ENCODE data around the gene ADAMTS9.

Gene ADAMTS9

DNA sequence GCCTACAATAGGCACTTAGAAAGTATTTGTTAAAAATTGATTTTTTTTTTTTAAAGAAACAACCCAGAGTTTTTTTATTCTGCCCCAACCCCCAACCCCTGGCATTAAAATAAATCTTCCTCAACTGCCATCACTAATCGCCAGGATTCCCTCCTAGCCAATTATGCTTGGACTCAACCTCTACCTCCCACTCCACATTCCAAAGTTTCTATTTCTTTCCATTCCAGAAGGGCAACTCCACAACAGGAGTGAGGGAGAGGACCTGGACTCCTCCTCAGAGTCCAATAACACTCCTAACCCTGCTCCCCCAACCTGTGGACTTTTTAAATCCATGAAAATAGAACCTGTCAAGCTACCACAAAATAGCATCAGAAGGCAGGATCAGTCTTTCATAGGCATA is 99.4 kb downstream of the ADAMTS9 start:
- Histone ChIP-seq H3K27ac (ENCODE audit: low read length, poor library complexity, severe bottlenecking) (no peak overlapping the region), H2BK12ac (ENCODE audit: low read length in 2 of 2) (no peak overlapping the region), H2BK5ac (ENCODE audit: low read depth, low read length, poor library complexity, severe bottlenecking) (no peak overlapping the region), H3K79me1 (replicated peaks; ENCODE audit: low read length, poor library complexity, severe bottlenecking) (no peaks in the 10 kb centered on the region), H2BK15ac (ENCODE audit: low read depth, poor library complexity, severe bottlenecking) (no peak overlapping the region), H4K8ac (ENCODE audit: low read length) (no peak overlapping the region), H3K9ac (ENCODE audit: low read length) (no peak overlapping the region), H2BK120ac (ENCODE audit: low read depth, low read length) (no peak overlapping the region), H4K91ac (ENCODE audit: low read length) (no peak overlapping the region), H2AK5ac (ENCODE audit: low read length, severe bottlenecking) (no peak overlapping the region), H3K23ac (ENCODE audit: low read length in 2 of 2) (no peak overlapping the region), H3K4me3 (ENCODE audit: insufficient read depth in 1 of 2, low read depth in 1 of 2, low read length in 2 of 2) (no peak overlapping the region), H3K18ac (ENCODE audit: low read depth in 1 of 2, low read length in 2 of 2) (no peak overlapping the region), H3K14ac (ENCODE audit: low read length in 2 of 2) (no peak overlapping the region), H3K4me1 (ENCODE audit: control insufficient read depth, insufficient read depth, low read depth, low read length) (no peaks in the 10 kb centered on the region), H3K27me3 (ENCODE audit: control insufficient read depth in 1 of 2, insufficient read depth in 1 of 2, low read length in 2 of 2) (peaks cover 0 to 23% of the 10 kb centered on the region in 2 experiments), H3K4me2 (ENCODE audit: low read length, poor library complexity, severe bottlenecking) (no peak overlapping the region), H3K4ac (ENCODE audit: low read depth in 1 of 2, low read length in 2 of 2) (no peak overlapping the region), H2AFZ (ENCODE audit: low read depth, low read length) (no peak overlapping the region), H3K36me3 (ENCODE audit: control insufficient read depth in 1 of 2, insufficient read depth in 2 of 2, low read depth in 1 of 2, low read length in 2 of 2) (no peaks in the 10 kb centered on the region), H3K9me3 (ENCODE audit: control insufficient read depth, low read length) (no peaks in the 10 kb centered on the region)
- 99% methylated on average over 1 of the region's 1 CpG for WGBS
- no peak for DNase-seq

DNA sequence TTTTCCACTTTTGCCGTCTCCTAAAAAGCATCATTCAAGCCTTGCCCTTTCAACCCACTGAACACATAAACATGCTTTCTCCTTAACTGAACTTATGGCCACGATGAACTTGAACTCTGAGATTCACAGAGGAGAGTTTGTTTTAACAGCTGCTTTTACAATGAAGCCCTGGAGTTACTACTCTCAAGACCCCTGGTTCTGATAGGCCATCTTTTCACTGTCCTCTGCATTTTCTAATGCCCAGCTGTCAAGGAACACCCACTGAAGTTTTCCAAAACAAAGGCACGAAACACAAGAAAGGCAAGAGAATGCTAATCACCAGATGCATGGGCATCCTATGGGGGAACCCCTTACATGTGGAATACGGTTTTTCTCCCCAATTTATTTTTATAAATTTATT is 100.8 kb downstream of the ADAMTS9 start:
- Histone ChIP-seq H4K8ac (ENCODE audit: low read length) (no peak overlapping the region), H2BK12ac (ENCODE audit: low read length in 2 of 2) (no peak overlapping the region), H3K27ac (ENCODE audit: low read length, poor library complexity, severe bottlenecking) (no peak overlapping the region), H3K9me3 (ENCODE audit: control insufficient read depth, low read length) (no peaks in the 10 kb centered on the region), H2BK120ac (ENCODE audit: low read depth, low read length) (no peak overlapping the region), H3K4me2 (ENCODE audit: low read length, poor library complexity, severe bottlenecking) (no peak overlapping the region), H3K4me3 (ENCODE audit: insufficient read depth in 1 of 2, low read depth in 1 of 2, low read length in 2 of 2) (no peak overlapping the region), H2BK15ac (ENCODE audit: low read depth, poor library complexity, severe bottlenecking) (no peak overlapping the region), H3K23ac (ENCODE audit: low read length in 2 of 2) (no peak overlapping the region), H2BK5ac (ENCODE audit: low read depth, low read length, poor library complexity, severe bottlenecking) (no peak overlapping the region), H3K14ac (ENCODE audit: low read length in 2 of 2) (no peak overlapping the region), H2AK5ac (ENCODE audit: low read length, severe bottlenecking) (no peak overlapping the region), H3K18ac (ENCODE audit: low read depth in 1 of 2, low read length in 2 of 2) (no peak overlapping the region), H3K4me1 (ENCODE audit: control insufficient read depth, insufficient read depth, low read depth, low read length) (no peaks in the 10 kb centered on the region), H4K91ac (ENCODE audit: low read length) (no peak overlapping the region), H3K27me3 (ENCODE audit: control insufficient read depth in 1 of 2, insufficient read depth in 1 of 2, low read length in 2 of 2) (peaks cover 0 to 13% of the 10 kb centered on the region in 2 experiments), H3K36me3 (ENCODE audit: control insufficient read depth in 1 of 2, insufficient read depth in 2 of 2, low read depth in 1 of 2, low read length in 2 of 2) (no peaks in the 10 kb centered on the region), H2AFZ (ENCODE audit: low read depth, low read length) (no peak overlapping the region), H3K4ac (ENCODE audit: low read depth in 1 of 2, low read length in 2 of 2) (no peak overlapping the region), H3K9ac (ENCODE audit: low read length) (no peak overlapping the region), H3K79me1 (replicated peaks; ENCODE audit: low read length, poor library complexity, severe bottlenecking) (no peaks in the 10 kb centered on the region)
- 76% methylated on average over 3 of the region's 4 CpGs for WGBS
- no peak for DNase-seq

DNA sequence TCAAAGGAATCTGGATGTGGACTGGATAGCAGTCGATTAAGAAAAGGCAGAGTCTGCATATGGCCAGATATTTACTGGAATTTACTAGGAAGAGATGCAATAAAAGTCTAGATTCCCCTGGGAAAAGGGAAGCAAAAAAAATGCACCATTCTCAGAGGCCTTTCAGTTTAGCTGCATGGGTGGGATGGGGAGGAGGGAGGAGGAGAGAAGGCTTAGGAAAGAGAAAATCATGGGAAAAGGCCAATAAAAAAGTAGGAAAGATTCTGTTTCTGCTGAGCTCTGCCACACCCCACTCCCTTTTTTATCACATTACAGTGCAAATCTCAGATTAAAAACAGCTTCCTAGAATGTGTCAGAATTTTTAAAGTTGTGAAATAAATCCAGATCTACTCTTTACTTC is 103.6 kb downstream of the ADAMTS9 start:
- Histone ChIP-seq H2BK12ac (ENCODE audit: low read length in 2 of 2) (no peak overlapping the region), H3K4ac (ENCODE audit: low read depth in 1 of 2, low read length in 2 of 2) (no peak overlapping the region), H3K36me3 (ENCODE audit: control insufficient read depth in 1 of 2, insufficient read depth in 2 of 2, low read depth in 1 of 2, low read length in 2 of 2) (no peaks in the 10 kb centered on the region), H3K9ac (ENCODE audit: low read length) (no peak overlapping the region), H2AK5ac (ENCODE audit: low read length, severe bottlenecking) (no peak overlapping the region), H3K4me1 (ENCODE audit: control insufficient read depth, insufficient read depth, low read depth, low read length) (no peaks in the 10 kb centered on the region), H3K18ac (ENCODE audit: low read depth in 1 of 2, low read length in 2 of 2) (no peak overlapping the region), H3K79me1 (replicated peaks; ENCODE audit: low read length, poor library complexity, severe bottlenecking) (no peaks in the 10 kb centered on the region), H2BK15ac (ENCODE audit: low read depth, poor library complexity, severe bottlenecking) (no peak overlapping the region), H2BK120ac (ENCODE audit: low read depth, low read length) (no peak overlapping the region), H3K27ac (ENCODE audit: low read length, poor library complexity, severe bottlenecking) (no peak overlapping the region), H4K91ac (ENCODE audit: low read length) (no peak overlapping the region), H3K4me3 (ENCODE audit: insufficient read depth in 1 of 2, low read depth in 1 of 2, low read length in 2 of 2) (no peak overlapping the region), H2AFZ (ENCODE audit: low read depth, low read length) (no peak overlapping the region), H3K9me3 (ENCODE audit: control insufficient read depth, low read length) (no peaks in the 10 kb centered on the region), H3K23ac (ENCODE audit: low read length in 2 of 2) (no peak overlapping the region), H3K14ac (ENCODE audit: low read length in 2 of 2) (no peak overlapping the region), H2BK5ac (ENCODE audit: low read depth, low read length, poor library complexity, severe bottlenecking) (no peak overlapping the region), H4K8ac (ENCODE audit: low read length) (no peak overlapping the region), H3K4me2 (ENCODE audit: low read length, poor library complexity, severe bottlenecking) (no peak overlapping the region), H3K27me3 (ENCODE audit: control insufficient read depth in 1 of 2, insufficient read depth in 1 of 2, low read length in 2 of 2) (peaks cover 0 to 8% of the 10 kb centered on the region in 2 experiments)
- WGBS = 80% methylated on average over 1 of the region's 1 CpG
- no peak for DNase-seq

DNA sequence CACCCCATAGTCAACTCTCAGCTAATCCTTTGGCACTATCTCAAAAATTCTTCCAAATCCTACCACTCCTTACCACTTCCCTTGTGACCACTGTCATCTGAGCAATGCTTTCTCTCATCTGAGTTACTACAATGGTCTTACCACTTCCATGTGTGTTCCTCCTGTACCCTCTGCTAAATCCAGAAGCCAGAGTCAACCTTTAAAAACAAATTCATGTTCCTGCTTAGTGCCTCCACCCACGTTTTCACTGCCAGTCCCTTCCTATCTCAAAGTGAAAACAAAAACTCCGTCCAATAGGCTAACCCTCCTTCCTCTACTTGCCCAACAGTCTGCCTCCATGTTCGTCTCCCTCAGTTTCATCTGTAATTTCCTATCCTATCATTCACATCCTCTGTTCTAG is 109.0 kb downstream of the ADAMTS9 start:
- H4K91ac ChIP-seq (ENCODE audit: low read length) = no peak overlapping the region
- H3K4me1 ChIP-seq (ENCODE audit: control insufficient read depth, insufficient read depth, low read depth, low read length) = no peaks in the 10 kb centered on the region
- H3K4me2 ChIP-seq (ENCODE audit: low read length, poor library complexity, severe bottlenecking) = no peak overlapping the region
- H3K9ac ChIP-seq (ENCODE audit: low read length) = no peak overlapping the region
- H2BK5ac ChIP-seq (ENCODE audit: low read depth, low read length, poor library complexity, severe bottlenecking) = no peak overlapping the region
- no peak overlapping the region for H3K23ac ChIP-seq (ENCODE audit: low read length in 2 of 2)
- H2AFZ ChIP-seq (ENCODE audit: low read depth, low read length) = no peak overlapping the region
- DNase-seq = no peak
- no peaks in the 10 kb centered on the region for H3K79me1 ChIP-seq (replicated peaks; ENCODE audit: low read length, poor library complexity, severe bottlenecking)
- H3K14ac ChIP-seq (ENCODE audit: low read length in 2 of 2) = no peak overlapping the region
- no peak overlapping the region for H2BK12ac ChIP-seq (ENCODE audit: low read length in 2 of 2)
- H3K4me3 ChIP-seq (ENCODE audit: insufficient read depth in 1 of 2, low read depth in 1 of 2, low read length in 2 of 2) = no peak overlapping the region
- H3K27me3 ChIP-seq (ENCODE audit: control insufficient read depth in 1 of 2, insufficient read depth in 1 of 2, low read length in 2 of 2) = peaks cover 0 to 6% of the 10 kb centered on the region in 2 experiments
- no peak overlapping the region for H2BK120ac ChIP-seq (ENCODE audit: low read depth, low read length)
- H3K27ac ChIP-seq (ENCODE audit: low read length, poor library complexity, severe bottlenecking) = no peak overlapping the region
- 84% methylated on average over 3 of the region's 3 CpGs for WGBS
- H3K36me3 ChIP-seq (ENCODE audit: control insufficient read depth in 1 of 2, insufficient read depth in 2 of 2, low read depth in 1 of 2, low read length in 2 of 2) = no peaks in the 10 kb centered on the region
- H3K18ac ChIP-seq (ENCODE audit: low read depth in 1 of 2, low read length in 2 of 2) = no peak overlapping the region
- no peak overlapping the region for H4K8ac ChIP-seq (ENCODE audit: low read length)
- no peak overlapping the region for H3K4ac ChIP-seq (ENCODE audit: low read depth in 1 of 2, low read length in 2 of 2)
- H2AK5ac ChIP-seq (ENCODE audit: low read length, severe bottlenecking) = no peak overlapping the region
- no peak overlapping the region for H2BK15ac ChIP-seq (ENCODE audit: low read depth, poor library complexity, severe bottlenecking)
- H3K9me3 ChIP-seq (ENCODE audit: control insufficient read depth, low read length) = no peaks in the 10 kb centered on the region
